HG03139 (cell line): ENCODE measurements around the gene ELOB.

ENCODE experiments used
- ATAC-seq: cut with Tn5 transposase; IDR thresholded peaks from one replicate; pipeline ENCODE4 v1.9.1; 2021; ENCODE audit not compliant: unreplicated experiment

ELOB gene

GRCh38 chr16:2811703-2812471, 34.8 kb upstream of the ELOB start:
- no peak for ATAC-seq

- no peak for ATAC-seq
Observed at GRCh38 chr16:2810651-2811050, 33.6 kb upstream of the ELOB start.

- no peak for ATAC-seq
Observed at GRCh38 chr16:2809149-2809760, 32.2 kb upstream of the ELOB start.

GRCh38 chr16:2808181-2808580, 31.1 kb upstream of the ELOB start:
- no peak for ATAC-seq

- ATAC-seq = no peak
Observed at GRCh38 chr16:2806286-2806685, 29.2 kb upstream of the ELOB start.

- no peak for ATAC-seq
Observed at GRCh38 chr16:2804728-2805127, 27.6 kb upstream of the ELOB start.

- no peak for ATAC-seq
Observed at GRCh38 chr16:2803545-2804195, 26.6 kb upstream of the ELOB start.

- ATAC-seq = no peak
Observed at GRCh38 chr16:2799859-2800226, 22.8 kb upstream of the ELOB start.

- no peak for ATAC-seq
Observed at GRCh38 chr16:2799205-2799858, 22.3 kb upstream of the ELOB start.

- ATAC-seq = no peak
Observed at GRCh38 chr16:2798723-2799204, 21.7 kb upstream of the ELOB start.

GRCh38 chr16:2795395-2796143, 18.5 kb upstream of the ELOB start:
- ATAC-seq = no peak

GRCh38 chr16:2792940-2793339, 15.9 kb upstream of the ELOB start:
- no peak for ATAC-seq

GRCh38 chr16:2791174-2791573, 14.1 kb upstream of the ELOB start:
- ATAC-seq = no peak

- no peak for ATAC-seq
Observed at GRCh38 chr16:2790631-2791030, 13.6 kb upstream of the ELOB start.

GRCh38 chr16:2787961-2788360, 10.9 kb upstream of the ELOB start:
- no peak for ATAC-seq

- ATAC-seq = no peak
Observed at GRCh38 chr16:2787406-2787805, 10.3 kb upstream of the ELOB start, which contains the start of gene PRSS33. PRSS33 (minus strand) TSS chr16:2787560; CDS start chr16:2786547, 1,013 bp downstream.

- no peak for ATAC-seq
Observed at GRCh38 chr16:2786826-2787151, 9.7 kb upstream of the ELOB start.

GRCh38 chr16:2786061-2786825, 9.2 kb upstream of the ELOB start:
- ATAC-seq = no peak

GRCh38 chr16:2785101-2785991, 8.3 kb upstream of the ELOB start:
- ATAC-seq = no peak
